Kidney (tissue), 14 donors: ENCODE data around the gene CCNY. TPM values are rescaled to one million over a fixed set of nuclear protein-coding genes. Genes with fewer than 3 reads are reported as not detected.

Experiments
- DNase-seq, 5 donors: peaks; one replicate each; pipeline ENCODE4 v3.0.0-alpha.2; 2013 to 2020
- FAIRE-seq: peaks from 2 replicates; lab custom pipeline; 2012; peaks lifted over from hg19 to GRCh38; lab: Jason Lieb, UNC
- H3K27ac ChIP-seq, 2 donors: one replicate each; pipeline ENCODE4 v1.7.0; 2013; ENCODE audit warnings: low read depth in 2 of 2, low read length in 2 of 2, inconsistent platforms in 1 of 2
- H3K27me3 ChIP-seq: one replicate; pipeline ENCODE4 v1.7.1; 2013; ENCODE audit warnings: low read length, inconsistent platforms; ENCODE audit not compliant: control insufficient read depth, insufficient read depth
- H3K36me3 ChIP-seq, 3 donors: one replicate each; pipeline versions ENCODE4 v1.7.0 to v1.7.1; 2013; ENCODE audit warnings: low read length in 3 of 3, control low read depth in 1 of 3, inconsistent platforms in 1 of 3; ENCODE audit not compliant: insufficient read depth in 3 of 3, control insufficient read depth in 2 of 3
- H3K4me1 ChIP-seq, 3 donors: one replicate each; pipeline versions ENCODE4 v1.7.0 to v1.7.1; 2013; ENCODE audit warnings: low read length in 3 of 3, inconsistent platforms in 1 of 3, low read depth in 1 of 3; ENCODE audit not compliant: control insufficient read depth in 2 of 3, insufficient read depth in 2 of 3
- H3K4me3 ChIP-seq, 3 donors: one replicate each; pipeline versions ENCODE4 v1.7.0 to v1.8.1; 2013; ENCODE audit warnings: low read length in 3 of 3, control low read depth in 1 of 3, inconsistent platforms in 1 of 3
- H3K9ac ChIP-seq, 3 donors: one replicate each; pipeline versions ENCODE4 v1.7.0 to v1.7.1; 2013; ENCODE audit warnings: low read length in 3 of 3, control low read depth in 1 of 3, inconsistent platforms in 1 of 3
- H3K9me3 ChIP-seq, 3 donors: one replicate each; pipeline versions ENCODE4 v1.7.0 to v1.7.1; 2013; ENCODE audit warnings: low read length in 3 of 3, control low read depth in 1 of 3, inconsistent platforms in 1 of 3; ENCODE audit not compliant: control insufficient read depth in 2 of 3, insufficient read depth in 1 of 3
- CTCF ChIP-seq: IDR thresholded peaks from 3 replicates; pipeline ENCODE4 v1.5.1; 2012; ENCODE audit warnings: mild to moderate bottlenecking, moderate library complexity, borderline replicate concordance; ENCODE audit not compliant: insufficient read depth; ENCODE audit errors: extremely low read depth
- intact Hi-C: fragments of 100-400 bp; cut with DNase I; formaldehyde crosslinking; loops from one replicate; pipeline ENCODE4 v1.11.1; 2022
- polyA plus RNA-seq: library from polyadenylated mRNA; stranded (reverse); fragments of 350-450 nt; fragmentation: Illumina TruSeq; extraction: RNeasy Lipid Tissue Mini Kit (QIAGEN cat#74804); gene quantifications from one replicate; pipeline ENCODE4 v1.2.3, GENCODE V29; 2014; ENCODE audit warnings: low read depth, low replicate concordance; ENCODE audit not compliant: insufficient read depth
- total RNA-seq: library from RNA; stranded (reverse); fragmentation: NEBNext Ultra II Directional; extraction: Animal tissue kit (Norgen Biotek cat#: 25700); gene quantifications from one replicate; pipeline ENCODE4 v1.2.1, GENCODE V29; 2021
- donor health status: control.
- donor health status: control.
- donor health status: control.
- donor health status: control.
- donor health status: control.
- donor health status: DM: yes; HTN: yes; CAD: no.
- donor health status: Normal renal cell carcinoma (clear cell type).

Gene CCNY
- total and polyA plus RNA-seq, 2 donors from 2014 or later = 45.6 to 77.2 TPM

GRCh38 chr10:35579726-35580422 lies 243.6 kb downstream of the CCNY start:
- FAIRE-seq = no peak
- H3K27ac ChIP-seq = no peak overlapping the region
- TF ChIP-seq CTCF = no peak
- no peaks in the 10 kb centered on the region for H3K36me3 ChIP-seq
- H3K27me3 ChIP-seq = no peaks in the 10 kb centered on the region
- H3K4me1 ChIP-seq = no peaks in the 10 kb centered on the region
- H3K4me3 ChIP-seq = no peak overlapping the region
- no peak for DNase-seq
- intact Hi-C loops = no loop called here
- H3K9ac ChIP-seq = no peak overlapping the region
- no peaks in the 10 kb centered on the region for H3K9me3 ChIP-seq

DNA sequence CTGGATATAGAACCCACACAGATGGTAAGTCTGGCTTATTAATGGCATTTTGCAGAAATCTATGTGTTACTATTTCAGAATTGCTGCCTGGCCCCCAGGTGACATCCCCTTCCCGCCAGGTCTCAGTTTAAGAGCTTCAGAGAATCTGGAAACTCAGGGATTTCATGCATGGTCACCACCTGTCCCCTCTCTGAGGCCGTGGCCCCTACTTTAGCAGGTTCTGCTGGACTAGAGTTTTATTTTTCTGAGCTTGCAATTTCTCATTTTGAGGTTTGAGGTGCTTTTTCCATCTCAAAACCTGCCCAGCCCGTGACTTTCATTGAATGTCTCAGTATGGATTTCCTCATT lies 244.1 kb downstream of the CCNY start:
- Histone ChIP-seq H3K27ac (no peak overlapping the region), H3K4me1 (no peaks in the 10 kb centered on the region), H3K36me3 (no peaks in the 10 kb centered on the region), H3K27me3 (no peaks in the 10 kb centered on the region), H3K9me3 (no peaks in the 10 kb centered on the region), H3K4me3 (no peak overlapping the region), H3K9ac (no peak overlapping the region)
- no peak for FAIRE-seq
- DNase-seq = no peak
- no peak for TF ChIP-seq CTCF
- intact Hi-C loops = no loop called here

- DNase-seq (no peak), FAIRE-seq (no peak)
- no peak overlapping the region for H3K4me3 ChIP-seq
- H3K27ac ChIP-seq = no peak overlapping the region
- intact Hi-C loops = no loop called here
- H3K9ac ChIP-seq = no peak overlapping the region
- H3K36me3 ChIP-seq = no peaks in the 10 kb centered on the region
- no peaks in the 10 kb centered on the region for H3K27me3 ChIP-seq
- no peak for TF ChIP-seq CTCF
- no peaks in the 10 kb centered on the region for H3K4me1 ChIP-seq
- no peaks in the 10 kb centered on the region for H3K9me3 ChIP-seq
These were observed 245.3 kb downstream of the CCNY start for GRCh38 chr10:35581655-35582054.

DNA sequence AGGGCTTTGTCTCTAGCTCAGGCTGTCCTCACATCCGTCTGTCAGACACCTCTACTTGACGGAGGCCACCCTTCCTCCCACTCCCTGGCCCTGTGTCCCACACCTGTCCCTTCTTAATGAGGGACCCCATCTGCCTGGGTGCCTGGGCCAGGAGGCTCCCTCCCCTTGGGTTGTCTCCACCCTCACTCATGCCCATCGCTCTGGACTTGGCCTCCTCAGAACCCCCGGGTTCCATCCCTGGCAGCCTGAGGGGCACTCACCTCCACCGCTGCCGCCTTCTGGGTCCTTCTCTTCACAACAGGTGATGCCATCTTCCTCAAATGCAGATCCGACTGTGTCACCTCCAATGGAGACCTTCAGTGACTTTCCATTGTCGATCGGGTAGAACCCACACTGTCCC lies 248.6 kb downstream of the CCNY start:
- TF ChIP-seq CTCF = no peak
- intact Hi-C loops = no loop called here
- Histone ChIP-seq H3K4me3 (no peak overlapping the region), H3K4me1 (no peaks in the 10 kb centered on the region), H3K9me3 (no peaks in the 10 kb centered on the region), H3K27ac (no peak overlapping the region), H3K27me3 (no peaks in the 10 kb centered on the region), H3K9ac (no peak overlapping the region), H3K36me3 (no peaks in the 10 kb centered on the region)
- no peak for DNase-seq
- FAIRE-seq = no peak
